ENCODE data around the gene ACTRT2. TPM values are rescaled to one million over a fixed set of nuclear protein-coding genes. Genes with fewer than 3 reads are reported as not detected.

ACTRT2 gene
- total RNA-seq, 1 experiment from 2014 or later = not detected

DNA sequence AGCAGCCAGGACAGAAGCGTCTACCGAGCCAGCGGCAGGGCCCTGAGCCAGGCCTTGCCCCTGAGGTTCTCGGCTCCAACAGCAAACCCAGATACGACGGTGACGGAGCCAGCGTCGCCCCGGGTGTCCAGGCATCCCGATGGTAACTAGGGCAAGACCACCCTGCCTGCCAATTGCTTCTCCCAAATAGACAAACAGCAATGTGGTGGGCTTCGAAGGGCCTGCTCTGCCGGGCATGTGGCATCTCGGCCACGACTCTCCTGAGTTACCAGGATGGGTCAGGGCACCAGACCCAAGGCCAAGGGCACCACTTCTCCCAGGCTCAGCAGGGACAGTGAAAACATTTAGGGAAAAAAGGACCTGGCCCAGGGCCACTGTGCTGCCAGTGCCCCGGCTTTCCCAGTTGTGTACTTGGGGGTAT, 3.2 kb upstream of the ACTRT2 start:
- no peak overlapping the region for H3K18ac ChIP-seq (ENCODE audit: insufficient read length, low read depth, low read length)
- H2BK120ac ChIP-seq (ENCODE audit: low read depth, low read length, poor library complexity, severe bottlenecking) = no peak overlapping the region
- Mint-ChIP-seq H3K9me3 (peaks cover 8 to 48% of the 10 kb centered on the region in 2 experiments; a peak in 4 of 5 replicates), H3K4me3 (no peak overlapping the region), H3K36me3 (ENCODE audit: insufficient read depth in 1 of 3, low read depth in 3 of 3) (peaks cover 0 to 18% (median 2%) of the 10 kb centered on the region in 3 experiments; a peak in 4 of 7 replicates), H3K27me3 (ENCODE audit: low read depth) (peaks cover 6% of the 10 kb centered on the region), H3K27ac (no peak overlapping the region), H3K4me1 (peaks cover 0 to 25% of the 10 kb centered on the region in 2 experiments; a peak in 2 of 4 replicates)
- H3K23me2 ChIP-seq (ENCODE audit: insufficient read length, low read depth, low read length, poor library complexity, severe bottlenecking) = no peaks in the 10 kb centered on the region
- H3K79me1 ChIP-seq (ENCODE audit: insufficient read depth, low read depth, low read length, poor library complexity, severe bottlenecking) = no peaks in the 10 kb centered on the region
- H3K27ac ChIP-seq (ENCODE audit: insufficient read length, low read depth, low read length) = no peak overlapping the region
- H2BK12ac ChIP-seq (ENCODE audit: insufficient read length, low read depth, low read length) = no peak overlapping the region
- no peak overlapping the region for H3K4ac ChIP-seq (ENCODE audit: low read depth, low read length)
- H3K27me3 ChIP-seq (ENCODE audit: insufficient read depth, low read length) = no peaks in the 10 kb centered on the region; the same call in 1 of the 2 replicates
- H4K91ac ChIP-seq (ENCODE audit: insufficient read length, low read depth, low read length) = no peak overlapping the region
- H4K5ac ChIP-seq (ENCODE audit: insufficient read length, low read depth, low read length) = no peak overlapping the region
- no peak overlapping the region for H2AK5ac ChIP-seq (ENCODE audit: insufficient read length, low read length)
- no peak overlapping the region for H4K8ac ChIP-seq (replicated peaks; ENCODE audit: insufficient read length, low read depth, low read length)
- no peak overlapping the region for H3T11ph ChIP-seq (ENCODE audit: low read length)
- no peaks in the 10 kb centered on the region for H4K20me1 ChIP-seq (ENCODE audit: control insufficient read depth, insufficient read depth, insufficient read length)
- no peak overlapping the region for H3K9ac ChIP-seq (ENCODE audit: extremely low read depth, insufficient read length, low read length)
- no peak overlapping the region for H2BK15ac ChIP-seq (ENCODE audit: low read depth, low read length)
- H3K23ac ChIP-seq (ENCODE audit: insufficient read length, low read depth, low read length) = no peak overlapping the region
- H3K4me1 ChIP-seq (ENCODE audit: insufficient read depth, low read length) = no peaks in the 10 kb centered on the region
- H2BK5ac ChIP-seq (ENCODE audit: insufficient read length, low read length) = no peak overlapping the region
- no peak overlapping the region for H3K14ac ChIP-seq (ENCODE audit: insufficient read depth, low read length)
- H3K9me3 ChIP-seq (ENCODE audit: control insufficient read depth, low read depth, low read length) = peaks cover 10% of the 10 kb centered on the region
- no CpG with 5 or more reads among the region's 16 CpGs for WGBS (ENCODE audit: extremely low coverage, insufficient read length, low lambda C conversion rate)
- H3K56ac ChIP-seq (ENCODE audit: insufficient read length, low read depth, low read length) = no peak overlapping the region
- no peaks in the 10 kb centered on the region for H3K79me2 ChIP-seq (ENCODE audit: insufficient read depth, low read length)
- H2AFZ ChIP-seq (ENCODE audit: low read length) = no peak overlapping the region
- no peak overlapping the region for H3K4me2 ChIP-seq (ENCODE audit: insufficient read depth, insufficient read length, low read length)
- TF ChIP-seq, protein P1, sequence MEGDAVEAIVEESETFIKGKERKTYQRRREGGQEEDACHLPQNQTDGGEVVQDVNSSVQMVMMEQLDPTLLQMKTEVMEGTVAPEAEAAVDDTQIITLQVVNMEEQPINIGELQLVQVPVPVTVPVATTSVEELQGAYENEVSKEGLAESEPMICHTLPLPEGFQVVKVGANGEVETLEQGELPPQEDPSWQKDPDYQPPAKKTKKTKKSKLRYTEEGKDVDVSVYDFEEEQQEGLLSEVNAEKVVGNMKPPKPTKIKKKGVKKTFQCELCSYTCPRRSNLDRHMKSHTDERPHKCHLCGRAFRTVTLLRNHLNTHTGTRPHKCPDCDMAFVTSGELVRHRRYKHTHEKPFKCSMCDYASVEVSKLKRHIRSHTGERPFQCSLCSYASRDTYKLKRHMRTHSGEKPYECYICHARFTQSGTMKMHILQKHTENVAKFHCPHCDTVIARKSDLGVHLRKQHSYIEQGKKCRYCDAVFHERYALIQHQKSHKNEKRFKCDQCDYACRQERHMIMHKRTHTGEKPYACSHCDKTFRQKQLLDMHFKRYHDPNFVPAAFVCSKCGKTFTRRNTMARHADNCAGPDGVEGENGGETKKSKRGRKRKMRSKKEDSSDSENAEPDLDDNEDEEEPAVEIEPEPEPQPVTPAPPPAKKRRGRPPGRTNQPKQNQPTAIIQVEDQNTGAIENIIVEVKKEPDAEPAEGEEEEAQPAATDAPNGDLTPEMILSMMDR (conservative IDR thresholded peaks at IDR 0.05) = no peak
- no peak overlapping the region for H2BK20ac ChIP-seq (ENCODE audit: low read depth, low read length, poor library complexity, severe bottlenecking)
- DNase-seq = no peak
